DOHH2 (cell line): Measurements from ENCODE around the gene CCDC197.

Experiments
- H3F3A ChIP-seq: fragments of 200-600 bp; sonication (generic), shearing (Covaris generic); 2 replicates; pipeline ENCODE4 v1.6.0; 2016; ENCODE audit warnings: antibody characterized with exemption, mild to moderate bottlenecking; ENCODE audit not compliant: control insufficient read depth, insufficient read depth
- H3K27ac ChIP-seq: fragments of 200-600 bp; sonication (generic); 2 replicates; pipeline ENCODE4 v1.5.1; 2014; ENCODE audit warnings: low read depth, mild to moderate bottlenecking, low read length, moderate library complexity
- H3K27me3 ChIP-seq: fragments of 200-600 bp; sonication (generic); 2 replicates; pipeline ENCODE4 v1.6.1; 2014; ENCODE audit warnings: mild to moderate bottlenecking, low read length, mixed read lengths; ENCODE audit not compliant: control insufficient read depth
- H3K36me3 ChIP-seq: fragments of 200-600 bp; sonication (generic); 2 replicates; pipeline ENCODE4 v1.6.1; 2014; ENCODE audit warnings: mild to moderate bottlenecking, low read length, moderate library complexity, mixed read lengths; ENCODE audit not compliant: control insufficient read depth
- H3K4me1 ChIP-seq: fragments of 200-600 bp; sonication (generic); 2 replicates; pipeline ENCODE4 v1.6.1; 2014; ENCODE audit warnings: mild to moderate bottlenecking, low read length, mixed read lengths; ENCODE audit not compliant: control insufficient read depth
- H3K4me2 ChIP-seq: fragments of 200-600 bp; sonication (generic); 2 replicates; pipeline ENCODE4 v1.6.0; 2014; ENCODE audit warnings: mild to moderate bottlenecking, low read length, moderate library complexity
- H3K4me3 ChIP-seq: fragments of 200-600 bp; sonication (generic); 2 replicates; pipeline ENCODE4 v1.5.1; 2014; ENCODE audit warnings: mild to moderate bottlenecking, low read length, mixed read lengths
- H3K79me2 ChIP-seq: fragments of 200-600 bp; sonication (generic); 2 replicates; pipeline ENCODE4 v1.6.1; 2014; ENCODE audit warnings: mild to moderate bottlenecking, low read length, mixed read lengths; ENCODE audit not compliant: control insufficient read depth
- H3K9me2 ChIP-seq: fragments of 200-600 bp; sonication (generic); replicated peaks from 2 replicates; pipeline ENCODE4 v1.6.1; 2014; ENCODE audit warnings: mild to moderate bottlenecking, low read length, mixed read lengths; ENCODE audit not compliant: control insufficient read depth
- H3K9me3 ChIP-seq: fragments of 200-600 bp; sonication (generic); 2 replicates; pipeline ENCODE4 v1.6.1; 2014; ENCODE audit warnings: antibody characterized with exemption, low read length, mixed read lengths; ENCODE audit not compliant: control insufficient read depth, insufficient read depth
- H4K20me1 ChIP-seq: fragments of 200-600 bp; sonication (generic); 2 replicates; pipeline ENCODE4 v1.6.0; 2014; ENCODE audit warnings: low read depth, mild to moderate bottlenecking, antibody characterized with exemption, low read length, moderate library complexity; ENCODE audit not compliant: control insufficient read depth, insufficient read depth
- EZH2phosphoT487 ChIP-seq: fragments of 200-600 bp; sonication (generic); IDR thresholded peaks from 2 replicates; pipeline ENCODE4 v1.6.1; 2017; ENCODE audit warnings: borderline replicate concordance, mild to moderate bottlenecking, antibody characterized with exemption, low read length, moderate library complexity, mixed read lengths
- TF ChIP-seq, protein P1 (sequence below): fragments of 200-600 bp; sonication (generic); IDR thresholded peaks from one replicate; pipeline ENCODE4 v1.5.1; 2014; ENCODE audit warnings: antibody characterized with exemption, mild to moderate bottlenecking, low read depth, low read length; ENCODE audit not compliant: poor library complexity, severe bottlenecking

Gene CCDC197

DNA sequence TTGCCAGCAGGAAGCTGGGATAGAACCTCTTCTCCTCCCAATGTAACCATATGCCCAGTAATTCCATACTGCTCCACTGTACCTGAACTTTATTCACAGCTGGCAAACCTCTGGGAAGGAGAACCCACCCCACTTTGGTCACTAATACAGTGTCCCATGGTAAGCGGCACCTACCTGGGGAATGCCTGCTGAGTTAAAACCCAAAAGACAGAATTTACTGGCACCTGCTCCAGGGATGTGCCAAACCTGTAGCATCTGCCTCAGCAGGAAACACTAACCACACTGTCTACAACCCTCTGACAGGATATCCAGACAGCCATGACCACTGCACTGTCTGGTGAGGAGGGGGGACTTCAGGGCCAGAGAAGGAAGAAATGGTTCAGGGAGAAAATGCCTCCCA, 57.3 kb downstream of the CCDC197 start:
- no peak overlapping the region for H3K27ac ChIP-seq
- TF ChIP-seq, protein P1, sequence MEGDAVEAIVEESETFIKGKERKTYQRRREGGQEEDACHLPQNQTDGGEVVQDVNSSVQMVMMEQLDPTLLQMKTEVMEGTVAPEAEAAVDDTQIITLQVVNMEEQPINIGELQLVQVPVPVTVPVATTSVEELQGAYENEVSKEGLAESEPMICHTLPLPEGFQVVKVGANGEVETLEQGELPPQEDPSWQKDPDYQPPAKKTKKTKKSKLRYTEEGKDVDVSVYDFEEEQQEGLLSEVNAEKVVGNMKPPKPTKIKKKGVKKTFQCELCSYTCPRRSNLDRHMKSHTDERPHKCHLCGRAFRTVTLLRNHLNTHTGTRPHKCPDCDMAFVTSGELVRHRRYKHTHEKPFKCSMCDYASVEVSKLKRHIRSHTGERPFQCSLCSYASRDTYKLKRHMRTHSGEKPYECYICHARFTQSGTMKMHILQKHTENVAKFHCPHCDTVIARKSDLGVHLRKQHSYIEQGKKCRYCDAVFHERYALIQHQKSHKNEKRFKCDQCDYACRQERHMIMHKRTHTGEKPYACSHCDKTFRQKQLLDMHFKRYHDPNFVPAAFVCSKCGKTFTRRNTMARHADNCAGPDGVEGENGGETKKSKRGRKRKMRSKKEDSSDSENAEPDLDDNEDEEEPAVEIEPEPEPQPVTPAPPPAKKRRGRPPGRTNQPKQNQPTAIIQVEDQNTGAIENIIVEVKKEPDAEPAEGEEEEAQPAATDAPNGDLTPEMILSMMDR = no peak
- TF ChIP-seq EZH2phosphoT487 = no peak
- H4K20me1 ChIP-seq = peaks cover 4% of the 10 kb centered on the region; the same call in 1 of the 2 replicates
- no peaks in the 10 kb centered on the region for H3K4me1 ChIP-seq
- no peaks in the 10 kb centered on the region for H3K9me3 ChIP-seq
- H3K9me2 ChIP-seq = no peaks in the 10 kb centered on the region
- no peaks in the 10 kb centered on the region for H3F3A ChIP-seq
- H3K4me3 ChIP-seq = no peak overlapping the region
- H3K27me3 ChIP-seq = no peaks in the 10 kb centered on the region
- peaks cover 92% of the 10 kb centered on the region for H3K36me3 ChIP-seq
- no peak overlapping the region for H3K4me2 ChIP-seq
- H3K79me2 ChIP-seq = no peaks in the 10 kb centered on the region

DNA sequence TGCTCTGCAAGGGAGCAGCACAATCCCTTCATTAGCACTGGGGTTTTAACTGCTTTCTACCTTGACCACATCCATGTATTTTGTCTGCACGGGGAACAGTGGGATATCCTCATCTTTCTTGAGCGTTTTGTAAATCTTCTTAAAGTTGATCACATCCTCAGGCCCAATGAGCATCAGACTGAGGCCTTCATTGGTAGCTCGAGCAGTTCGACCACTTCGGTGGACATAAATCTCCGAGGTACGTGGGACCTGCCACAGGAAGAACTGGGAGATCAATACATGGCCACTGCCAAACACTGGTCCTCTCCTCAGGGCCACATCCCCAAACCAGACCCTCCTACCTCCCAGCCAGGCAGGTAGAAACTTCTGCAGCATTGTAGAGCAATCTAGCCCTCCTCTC, 57.8 kb downstream of the CCDC197 start:
- TF ChIP-seq, protein P1 = no peak
- no peak for TF ChIP-seq EZH2phosphoT487
- peaks cover 4% of the 10 kb centered on the region; the same call in 1 of the 2 replicates for H4K20me1 ChIP-seq
- H3K36me3 ChIP-seq = peaks cover 94% of the 10 kb centered on the region
- no peak overlapping the region for H3K4me3 ChIP-seq
- no peak overlapping the region for H3K27ac ChIP-seq
- no peaks in the 10 kb centered on the region for H3F3A ChIP-seq
- H3K4me1 ChIP-seq = no peaks in the 10 kb centered on the region
- H3K79me2 ChIP-seq = no peaks in the 10 kb centered on the region
- H3K27me3 ChIP-seq = no peaks in the 10 kb centered on the region
- no peak overlapping the region for H3K4me2 ChIP-seq
- no peaks in the 10 kb centered on the region for H3K9me2 ChIP-seq
- no peaks in the 10 kb centered on the region for H3K9me3 ChIP-seq

DNA sequence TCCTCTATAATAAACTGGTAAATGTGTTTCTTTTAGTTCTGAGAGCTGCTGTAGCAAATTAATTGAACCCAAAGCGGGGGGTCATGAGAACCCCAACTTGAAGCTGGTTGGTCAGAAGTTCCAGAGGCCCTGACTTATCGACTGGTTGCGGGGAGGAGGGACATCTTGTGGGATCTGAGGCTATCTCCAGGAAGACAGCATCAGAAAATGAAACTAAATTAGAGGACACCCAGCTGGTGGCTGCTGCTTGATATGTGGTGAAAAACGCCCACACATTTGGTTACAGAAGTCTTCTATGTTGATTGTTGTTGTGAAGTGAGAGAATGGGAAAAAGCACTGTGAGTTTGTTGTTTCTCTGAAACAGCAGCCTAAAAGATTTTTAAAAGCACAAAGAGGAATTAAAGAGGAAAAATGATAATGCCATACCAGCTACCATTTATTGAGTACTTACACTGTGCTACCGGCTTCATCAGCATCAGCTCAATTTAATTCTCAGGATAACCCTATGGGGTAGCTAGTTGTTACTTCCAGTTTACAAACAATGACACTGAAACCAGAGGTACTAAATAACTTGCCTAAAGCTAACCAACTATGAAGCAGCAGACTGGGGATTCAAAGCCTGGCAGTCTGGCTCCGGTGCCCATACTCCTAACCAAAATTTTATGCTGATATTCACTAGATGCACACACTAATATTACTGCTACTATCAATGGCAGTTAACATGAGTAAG, 59.6 kb downstream of the CCDC197 start:
- H3K4me3 ChIP-seq = no peak overlapping the region
- peaks cover 10% of the 10 kb centered on the region; the same call in 1 of the 2 replicates for H4K20me1 ChIP-seq
- H3F3A ChIP-seq = no peaks in the 10 kb centered on the region
- no peaks in the 10 kb centered on the region for H3K4me1 ChIP-seq
- no peaks in the 10 kb centered on the region for H3K9me3 ChIP-seq
- H3K79me2 ChIP-seq = no peaks in the 10 kb centered on the region; the same call in 1 of the 2 replicates
- no peak overlapping the region for H3K4me2 ChIP-seq
- H3K9me2 ChIP-seq = no peaks in the 10 kb centered on the region
- no peaks in the 10 kb centered on the region for H3K27me3 ChIP-seq
- TF ChIP-seq EZH2phosphoT487 = no peak
- TF ChIP-seq, protein P1 = no peak
- peaks cover 94% of the 10 kb centered on the region for H3K36me3 ChIP-seq
- H3K27ac ChIP-seq = no peak overlapping the region
